Measurements from ENCODE around the gene NR2C1. TPM values are rescaled to one million over a fixed set of nuclear protein-coding genes. Genes with fewer than 3 reads are reported as not detected.

The NR2C1 gene
- total RNA-seq, 1 donor from 2014 or later = 70.2 TPM

GRCh38 chr12:95116773-95117172, 43.4 kb upstream of the NR2C1 start:
- peaks cover 1% of the 10 kb centered on the region for H3K27me3 Mint-ChIP-seq (ENCODE audit: unreplicated experiment)
- no peak for DNase-seq (ENCODE audit: low spot score)
- H3K9me3 Mint-ChIP-seq (ENCODE audit: unreplicated experiment) = no peaks in the 10 kb centered on the region
- peaks cover 17% of the 10 kb centered on the region for H3K36me3 Mint-ChIP-seq (ENCODE audit: low read depth, unreplicated experiment)
- H3K27ac Mint-ChIP-seq (ENCODE audit: unreplicated experiment) = no peak overlapping the region
- TF ChIP-seq CTCF (IDR thresholded peaks at IDR 0.05; ENCODE audit: unreplicated experiment) = no peak
- H3K4me1 Mint-ChIP-seq (ENCODE audit: unreplicated experiment) = peaks cover 5% of the 10 kb centered on the region
- no peak overlapping the region for H3K4me3 Mint-ChIP-seq (ENCODE audit: unreplicated experiment)

GRCh38 chr12:95116341-95116740, 42.9 kb upstream of the NR2C1 start:
- Mint-ChIP-seq H3K27me3 (ENCODE audit: unreplicated experiment) (peaks cover 4% of the 10 kb centered on the region), H3K4me1 (ENCODE audit: unreplicated experiment) (peaks cover 5% of the 10 kb centered on the region), H3K9me3 (ENCODE audit: unreplicated experiment) (no peaks in the 10 kb centered on the region), H3K27ac (ENCODE audit: unreplicated experiment) (no peak overlapping the region), H3K36me3 (ENCODE audit: low read depth, unreplicated experiment) (peaks cover 21% of the 10 kb centered on the region), H3K4me3 (ENCODE audit: unreplicated experiment) (no peak overlapping the region)
- no peak for TF ChIP-seq CTCF (IDR thresholded peaks at IDR 0.05; ENCODE audit: unreplicated experiment)
- no peak for DNase-seq (ENCODE audit: low spot score)

GRCh38 chr12:95115641-95116040, 42.2 kb upstream of the NR2C1 start:
- H3K27me3 Mint-ChIP-seq (ENCODE audit: unreplicated experiment) = peaks cover 4% of the 10 kb centered on the region
- peaks cover 26% of the 10 kb centered on the region for H3K36me3 Mint-ChIP-seq (ENCODE audit: low read depth, unreplicated experiment)
- no peak overlapping the region for H3K27ac Mint-ChIP-seq (ENCODE audit: unreplicated experiment)
- TF ChIP-seq CTCF (IDR thresholded peaks at IDR 0.05; ENCODE audit: unreplicated experiment) = no peak
- peaks cover 8% of the 10 kb centered on the region for H3K4me1 Mint-ChIP-seq (ENCODE audit: unreplicated experiment)
- DNase-seq (ENCODE audit: low spot score) = no peak
- no peaks in the 10 kb centered on the region for H3K9me3 Mint-ChIP-seq (ENCODE audit: unreplicated experiment)
- no peak overlapping the region for H3K4me3 Mint-ChIP-seq (ENCODE audit: unreplicated experiment)

- Mint-ChIP-seq H3K4me3 (ENCODE audit: unreplicated experiment) (no peak overlapping the region), H3K27ac (ENCODE audit: unreplicated experiment) (no peak overlapping the region), H3K27me3 (ENCODE audit: unreplicated experiment) (peaks cover 4% of the 10 kb centered on the region), H3K9me3 (ENCODE audit: unreplicated experiment) (no peaks in the 10 kb centered on the region), H3K36me3 (ENCODE audit: low read depth, unreplicated experiment) (peaks cover 27% of the 10 kb centered on the region), H3K4me1 (ENCODE audit: unreplicated experiment) (peaks cover 8% of the 10 kb centered on the region)
- no peak for DNase-seq (ENCODE audit: low spot score)
- TF ChIP-seq CTCF (IDR thresholded peaks at IDR 0.05; ENCODE audit: unreplicated experiment) = no peak
Measured at GRCh38 chr12:95114766-95115405, 41.5 kb upstream of the NR2C1 start.

- DNase-seq (ENCODE audit: low spot score) = no peak
Measured at GRCh38 chr12:95107362-95107761, 33.9 kb upstream of the NR2C1 start.

More at GRCh38 chr12:95107362-95107761, 33.9 kb upstream of the NR2C1 start:
- TF ChIP-seq CTCF (IDR thresholded peaks at IDR 0.05; ENCODE audit: unreplicated experiment) = no peak
- Mint-ChIP-seq H3K4me1 (ENCODE audit: unreplicated experiment) (peaks cover 3% of the 10 kb centered on the region), H3K9me3 (ENCODE audit: unreplicated experiment) (no peaks in the 10 kb centered on the region), H3K27me3 (ENCODE audit: unreplicated experiment) (peaks cover 3% of the 10 kb centered on the region), H3K27ac (ENCODE audit: unreplicated experiment) (no peak overlapping the region), H3K4me3 (ENCODE audit: unreplicated experiment) (no peak overlapping the region), H3K36me3 (ENCODE audit: low read depth, unreplicated experiment) (peaks cover 40% of the 10 kb centered on the region)

Data from endothelial cell (in vitro differentiated cells).